Esophagus (tissue), 2 donors: ENCODE results near the gene ERBB4. TPM values are rescaled to one million over a fixed set of nuclear protein-coding genes. Genes with fewer than 3 reads are reported as not detected.
"Not testable (repeated sequence)": the region's sequence is repeated elsewhere in the genome, so short reads cannot be mapped to it uniquely, and the experiment has no call there.

Source experiments
- H3K27ac ChIP-seq, 2 donors: one replicate each; pipeline ENCODE4 v1.5.1; 2013; ENCODE audit warnings: low read depth in 2 of 2, mild to moderate bottlenecking in 2 of 2, inconsistent platforms in 1 of 2, low read length in 1 of 2, moderate library complexity in 1 of 2
- H3K27me3 ChIP-seq, 2 donors: one replicate each; pipeline ENCODE4 v1.6.1; 2013; ENCODE audit warnings: low read length in 2 of 2, control low read depth in 1 of 2, mild to moderate bottlenecking in 1 of 2; ENCODE audit not compliant: insufficient read depth in 2 of 2, control insufficient read depth in 1 of 2
- H3K36me3 ChIP-seq, 2 donors: one replicate each; pipeline ENCODE4 v1.6.1; 2013; ENCODE audit warnings: low read length in 1 of 2; ENCODE audit not compliant: control insufficient read depth in 2 of 2, insufficient read depth in 2 of 2
- H3K4me1 ChIP-seq, 2 donors: one replicate each; pipeline ENCODE4 v1.6.1; 2013; ENCODE audit warnings: low read length in 1 of 2; ENCODE audit not compliant: control insufficient read depth in 2 of 2, insufficient read depth in 2 of 2
- H3K4me3 ChIP-seq, 2 donors: one replicate each; pipeline ENCODE4 v1.5.1; 2013; ENCODE audit warnings: low read length in 2 of 2, mild to moderate bottlenecking in 2 of 2, low read depth in 1 of 2, moderate library complexity in 1 of 2
- H3K9me3 ChIP-seq, 2 donors: one replicate each; pipeline ENCODE4 v1.6.1; 2013; ENCODE audit warnings: mild to moderate bottlenecking in 2 of 2, low read depth in 1 of 2, low read length in 1 of 2, moderate library complexity in 1 of 2; ENCODE audit not compliant: control insufficient read depth in 2 of 2, insufficient read depth in 1 of 2
- WGBS, 2 donors: extraction: QIAGEN DNeasy Blood & Tissue Kit; methylation state at CpG; one replicate each; pipeline ENCODE4 v1.1.7; 2013; 5-methylcytosine and 5-hydroxymethylcytosine counted together
- polyA plus RNA-seq, 2 donors: library from polyadenylated mRNA; stranded (reverse); fragments of 200-250 nt; gene quantifications; one replicate each; pipeline ENCODE4 v1.2.3, GENCODE V29; 2013
- donor health status: healthy with polysubstance abuse.
- donor health status: Bipolar disorder and iron deficiency.

Gene ERBB4
- polyA plus RNA-seq, 2 donors: under 0.01 to 0.06 TPM

GRCh38 chr2:212107014-212107413 is 431.6 kb downstream of the ERBB4 start:
- Histone ChIP-seq H3K27ac (no peak overlapping the region), H3K9me3 (no peaks in the 10 kb centered on the region), H3K36me3 (no peaks in the 10 kb centered on the region), H3K4me3 (no peak overlapping the region), H3K27me3 (no peaks in the 10 kb centered on the region), H3K4me1 (no peaks in the 10 kb centered on the region)
- 79 to 91% methylated on average over 2 of the region's 2 CpGs for WGBS, 2 donors

DNA sequence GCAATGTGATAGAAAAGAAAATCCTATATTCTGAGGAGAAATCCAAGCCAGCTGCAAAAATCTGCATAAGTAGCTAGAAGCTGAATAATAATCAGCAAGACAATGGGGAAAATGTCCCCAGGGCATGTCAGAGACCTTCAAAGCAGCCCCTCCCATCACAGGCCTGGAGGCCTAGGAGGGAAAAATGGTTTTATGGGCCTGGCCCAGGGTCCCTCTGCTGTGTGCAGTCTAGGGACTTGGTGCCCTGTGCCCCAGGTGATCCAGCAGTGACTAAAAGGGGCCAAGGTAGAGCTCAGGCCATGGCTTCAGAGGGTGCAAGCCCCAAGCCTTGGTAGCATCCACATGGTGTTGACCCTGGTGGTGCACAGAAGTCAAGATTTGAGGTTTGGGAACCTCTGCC is 432.1 kb downstream of the ERBB4 start:
- H3K9me3 ChIP-seq, H3K27me3 ChIP-seq, H3K27ac ChIP-seq, H3K36me3 ChIP-seq, H3K4me1 ChIP-seq, H3K4me3 ChIP-seq: not testable (repeated sequence)

GRCh38 chr2:212099658-212100057 is 438.9 kb downstream of the ERBB4 start:
- H3K27ac ChIP-seq: no peak overlapping the region
- H3K4me1 ChIP-seq: no peaks in the 10 kb centered on the region
- H3K4me3 ChIP-seq: no peak overlapping the region
- no peaks in the 10 kb centered on the region for H3K36me3 ChIP-seq
- H3K27me3 ChIP-seq: no peaks in the 10 kb centered on the region
- H3K9me3 ChIP-seq: no peaks in the 10 kb centered on the region

GRCh38 chr2:212098966-212099365 is 439.6 kb downstream of the ERBB4 start:
- no peak overlapping the region for H3K4me3 ChIP-seq
- no peaks in the 10 kb centered on the region for H3K4me1 ChIP-seq
- no peaks in the 10 kb centered on the region for H3K9me3 ChIP-seq
- H3K27me3 ChIP-seq: no peaks in the 10 kb centered on the region
- no peaks in the 10 kb centered on the region for H3K36me3 ChIP-seq
- no peak overlapping the region for H3K27ac ChIP-seq

- no peaks in the 10 kb centered on the region for H3K4me1 ChIP-seq
- 62 to 71% methylated on average over 1 of the region's 1 CpG for WGBS, 2 donors
- H3K9me3 ChIP-seq: no peaks in the 10 kb centered on the region
- no peak overlapping the region for H3K4me3 ChIP-seq
- H3K27me3 ChIP-seq: no peaks in the 10 kb centered on the region
- H3K36me3 ChIP-seq: no peaks in the 10 kb centered on the region
- no peak overlapping the region for H3K27ac ChIP-seq
Observed at GRCh38 chr2:212097001-212097400, 441.6 kb downstream of the ERBB4 start.

- Histone ChIP-seq H3K9me3 (no peaks in the 10 kb centered on the region), H3K27me3 (no peaks in the 10 kb centered on the region), H3K4me3 (no peak overlapping the region), H3K4me1 (no peaks in the 10 kb centered on the region), H3K36me3 (no peaks in the 10 kb centered on the region), H3K27ac (no peak overlapping the region)
- 50 to 60% methylated on average over 1 of the region's 1 CpG for WGBS, 2 donors
Observed at GRCh38 chr2:212089873-212090272, 448.7 kb downstream of the ERBB4 start.

GRCh38 chr2:212088353-212088752 is 450.2 kb downstream of the ERBB4 start:
- H3K27me3 ChIP-seq: no peaks in the 10 kb centered on the region
- H3K27ac ChIP-seq: no peak overlapping the region
- no peak overlapping the region for H3K4me3 ChIP-seq
- no peaks in the 10 kb centered on the region for H3K36me3 ChIP-seq
- no peaks in the 10 kb centered on the region for H3K9me3 ChIP-seq
- 53 to 69% methylated on average over 1 of the region's 1 CpG for WGBS, 2 donors
- no peaks in the 10 kb centered on the region for H3K4me1 ChIP-seq

DNA sequence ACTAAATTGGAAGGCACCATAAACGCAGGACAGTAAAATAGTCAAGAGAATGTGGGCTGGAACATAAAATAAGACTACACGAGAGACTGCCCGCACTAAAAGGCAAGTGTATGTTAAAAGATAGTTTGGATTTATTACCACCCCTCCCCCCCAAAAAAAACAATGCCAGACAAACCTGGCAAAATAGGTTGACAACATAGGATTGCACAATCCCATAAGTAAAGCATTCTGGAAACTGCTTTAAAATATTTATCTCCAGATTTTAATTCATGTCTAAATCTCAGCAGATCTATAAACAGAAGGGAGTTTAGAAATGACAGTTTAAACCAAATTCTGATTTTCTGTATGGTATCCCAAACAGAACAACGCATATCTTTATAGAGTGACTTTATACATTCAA is 455.1 kb downstream of the ERBB4 start:
- WGBS, 2 donors: 89 to 91% methylated on average over 4 of the region's 4 CpGs

GRCh38 chr2:212078103-212078502 is 460.5 kb downstream of the ERBB4 start:
- 59 to 67% methylated on average over 4 of the region's 4 CpGs for WGBS, 2 donors
- Histone ChIP-seq H3K36me3 (no peaks in the 10 kb centered on the region), H3K4me3 (no peak overlapping the region), H3K27ac (no peak overlapping the region), H3K9me3 (no peaks in the 10 kb centered on the region), H3K27me3 (no peaks in the 10 kb centered on the region), H3K4me1 (no peaks in the 10 kb centered on the region)

More for the DNA sequence above, 455.1 kb downstream of the ERBB4 start:
- Histone ChIP-seq H3K9me3 (no peaks in the 10 kb centered on the region), H3K27me3 (no peaks in the 10 kb centered on the region), H3K4me3 (no peak overlapping the region), H3K36me3 (no peaks in the 10 kb centered on the region), H3K4me1 (no peaks in the 10 kb centered on the region), H3K27ac (no peak overlapping the region)

DNA sequence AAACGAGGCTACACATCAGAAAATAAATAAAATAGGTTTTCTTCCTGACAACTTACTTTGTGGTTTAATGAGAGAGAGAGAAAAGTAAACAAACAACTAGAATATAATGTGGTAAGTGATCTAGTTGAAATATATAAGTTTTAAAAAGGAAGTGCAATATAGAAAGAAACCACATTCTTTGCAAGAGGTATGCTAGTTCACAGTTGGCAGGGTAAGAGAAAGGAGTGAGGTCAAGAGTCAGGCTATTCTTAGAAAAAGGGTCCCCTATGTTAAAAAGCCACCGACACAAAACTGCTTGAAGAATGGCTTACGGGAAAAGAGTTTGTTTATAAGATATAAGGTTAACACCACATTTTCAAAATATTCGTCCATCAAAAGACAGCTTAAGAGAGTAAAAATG is 462.1 kb downstream of the ERBB4 start:
- Histone ChIP-seq H3K4me3 (no peak overlapping the region), H3K27me3 (no peaks in the 10 kb centered on the region), H3K36me3 (no peaks in the 10 kb centered on the region), H3K4me1 (no peaks in the 10 kb centered on the region), H3K9me3 (no peaks in the 10 kb centered on the region), H3K27ac (no peak overlapping the region)
- WGBS, 2 donors: 34 to 44% methylated on average over 4 of the region's 4 CpGs
